Measurements from ENCODE around the gene KIAA0930. TPM values are rescaled to one million over a fixed set of nuclear protein-coding genes. Genes with fewer than 3 reads are reported as not detected.

KIAA0930 gene
- total RNA-seq, 1 donor from 2014 or later = 63.4 TPM

DNA sequence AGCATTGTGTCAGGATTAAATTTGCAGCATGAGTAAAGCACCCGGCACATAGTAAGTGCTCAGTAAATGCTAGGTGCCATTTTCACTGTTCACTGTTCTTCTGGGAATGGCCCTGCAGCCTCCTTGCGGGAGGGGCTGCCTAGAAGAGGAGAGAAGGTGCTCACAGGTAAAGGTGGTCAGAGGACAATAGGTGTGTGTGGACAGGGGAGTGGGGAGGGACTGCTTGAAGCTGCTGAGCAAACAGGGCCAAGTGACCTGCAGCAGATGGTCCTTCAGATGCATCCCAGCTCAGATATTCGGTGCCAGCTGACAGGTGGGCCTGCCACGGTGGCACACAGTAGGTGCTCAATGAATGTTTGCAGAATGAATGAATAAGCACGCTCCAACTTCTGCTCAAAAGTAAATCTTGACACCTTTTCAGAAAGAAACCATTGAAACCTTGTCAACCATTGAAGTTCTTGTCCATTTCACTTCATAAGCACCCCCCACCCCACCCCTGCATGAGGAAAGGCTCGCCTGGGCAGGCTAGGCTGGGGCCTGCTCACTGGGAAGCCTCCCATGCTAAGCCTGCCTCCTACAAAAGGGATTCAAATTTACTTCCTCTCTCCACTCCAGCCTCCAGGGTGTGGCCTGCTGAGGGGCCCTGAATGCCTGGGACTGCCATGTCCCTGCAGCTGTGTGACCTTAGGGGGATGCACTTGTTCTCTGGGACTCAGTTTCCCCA is 1.6 kb downstream of the KIAA0930 start:
- DNase-seq (ENCODE audit: extremely low read depth, low read depth, low spot score) = no peak

DNA sequence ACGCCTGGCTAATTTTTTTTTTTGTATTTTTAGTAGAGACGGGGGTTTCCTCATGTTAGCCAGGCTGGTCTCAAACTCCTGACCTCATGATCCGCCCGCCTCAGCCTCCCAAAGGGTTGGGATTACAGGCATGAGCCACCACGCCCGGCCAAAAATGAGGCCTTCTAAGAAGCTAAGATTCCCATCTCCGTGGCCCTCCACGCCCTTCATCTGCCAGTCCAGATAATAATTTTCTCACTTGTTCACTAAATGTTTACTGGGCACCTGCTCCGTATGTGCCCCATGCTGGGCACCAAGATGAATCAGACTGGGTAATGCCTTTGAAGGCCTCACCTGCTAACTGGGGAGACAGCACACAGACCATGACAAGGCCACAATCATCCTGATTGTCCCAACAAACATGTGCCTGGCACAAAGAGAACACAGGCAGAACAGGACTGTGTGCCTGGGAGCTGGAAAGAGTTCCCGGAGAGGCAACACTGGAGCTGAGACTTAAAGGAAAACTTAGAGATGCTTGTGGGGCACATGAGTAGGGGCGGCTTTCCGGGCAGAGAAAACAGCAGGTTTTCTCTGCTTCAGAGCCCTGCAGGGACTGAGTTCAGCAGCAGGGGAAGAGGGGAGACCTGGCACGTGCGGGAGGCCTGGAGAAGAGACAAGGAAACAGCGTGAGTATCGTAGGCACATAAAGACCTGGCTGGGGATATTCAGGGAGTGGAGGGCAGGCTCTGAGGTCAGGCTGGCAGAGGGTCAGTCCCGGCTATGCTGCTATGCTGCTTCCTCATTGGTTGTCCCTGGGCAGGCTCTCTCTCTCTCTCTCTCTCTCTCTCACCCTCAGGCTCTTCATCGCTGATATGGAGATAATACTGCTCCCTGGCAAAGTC is 2.4 kb downstream of the KIAA0930 start:
- DNase-seq (ENCODE audit: extremely low read depth, low read depth, low spot score) = no peak

DNA sequence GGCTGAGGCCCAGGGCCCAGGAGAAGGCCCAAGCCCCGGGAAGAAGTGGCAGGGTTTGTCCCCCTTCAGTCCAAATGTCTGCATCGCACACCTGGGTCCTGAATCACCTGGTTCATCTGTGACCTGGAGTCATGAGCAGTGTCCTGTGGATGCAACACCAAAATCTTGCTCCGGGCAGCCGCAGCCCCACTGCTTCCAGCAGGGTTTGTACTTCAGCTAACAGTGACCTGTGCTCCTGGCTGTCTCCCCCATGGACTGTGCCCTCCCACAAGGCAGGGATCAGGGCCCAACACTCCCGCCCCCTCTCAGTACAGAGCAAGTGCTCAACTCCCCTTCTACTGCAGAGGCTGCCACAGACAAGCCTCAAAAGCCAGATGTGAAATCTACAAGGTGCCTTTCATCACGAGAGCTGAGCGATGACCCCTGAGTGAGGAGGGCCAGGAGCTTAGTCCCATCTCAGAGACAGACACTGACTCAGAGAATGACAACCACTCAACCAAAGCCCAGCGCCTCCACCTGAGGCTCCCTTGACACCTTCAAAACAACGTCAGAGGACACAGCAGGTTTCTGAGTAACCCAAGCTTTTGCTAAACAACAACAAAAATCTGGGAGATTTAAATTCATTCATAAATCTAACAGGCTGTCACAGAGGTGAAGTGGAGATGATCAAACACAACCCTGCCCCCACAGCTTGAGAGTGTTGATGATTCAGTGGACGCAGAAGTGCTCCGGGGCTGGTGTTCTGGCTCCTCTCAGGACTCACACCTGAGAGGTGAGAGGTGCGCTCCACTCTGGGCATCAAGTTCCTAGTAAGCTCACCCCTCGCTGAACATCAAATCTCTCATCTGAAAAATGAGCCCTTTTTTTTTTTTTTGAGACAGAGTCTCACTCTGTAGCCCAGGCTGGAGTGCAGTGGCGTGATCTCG is 3.4 kb downstream of the KIAA0930 start:
- DNase-seq (ENCODE audit: extremely low read depth, low read depth, low spot score) = no peak

DNA sequence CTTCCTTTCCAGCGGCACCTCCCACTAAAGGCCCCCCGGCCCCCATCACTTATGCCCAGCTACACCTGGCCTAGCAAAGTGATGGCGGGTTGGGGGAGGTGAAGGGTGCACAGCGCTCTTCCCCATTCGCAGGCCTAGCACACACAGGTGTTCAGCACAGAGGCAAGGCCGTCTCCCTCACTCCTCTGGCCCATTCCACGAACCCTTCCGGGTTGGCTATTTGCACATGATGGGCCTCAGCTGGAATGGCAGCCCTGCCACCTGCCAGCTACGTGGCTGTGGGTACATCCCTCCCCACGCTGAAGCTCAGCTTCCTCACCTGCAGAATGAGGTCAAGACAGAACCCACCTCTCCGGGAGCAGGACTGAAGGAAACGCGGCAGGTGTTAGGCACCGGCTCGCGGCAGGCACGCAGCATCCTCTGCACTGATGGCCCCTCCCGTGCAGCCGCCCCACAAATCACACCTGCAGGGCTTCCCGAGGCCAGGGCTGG is 4.8 kb downstream of the KIAA0930 start:
- DNase-seq (ENCODE audit: extremely low read depth, low read depth, low spot score) = no peak

DNA sequence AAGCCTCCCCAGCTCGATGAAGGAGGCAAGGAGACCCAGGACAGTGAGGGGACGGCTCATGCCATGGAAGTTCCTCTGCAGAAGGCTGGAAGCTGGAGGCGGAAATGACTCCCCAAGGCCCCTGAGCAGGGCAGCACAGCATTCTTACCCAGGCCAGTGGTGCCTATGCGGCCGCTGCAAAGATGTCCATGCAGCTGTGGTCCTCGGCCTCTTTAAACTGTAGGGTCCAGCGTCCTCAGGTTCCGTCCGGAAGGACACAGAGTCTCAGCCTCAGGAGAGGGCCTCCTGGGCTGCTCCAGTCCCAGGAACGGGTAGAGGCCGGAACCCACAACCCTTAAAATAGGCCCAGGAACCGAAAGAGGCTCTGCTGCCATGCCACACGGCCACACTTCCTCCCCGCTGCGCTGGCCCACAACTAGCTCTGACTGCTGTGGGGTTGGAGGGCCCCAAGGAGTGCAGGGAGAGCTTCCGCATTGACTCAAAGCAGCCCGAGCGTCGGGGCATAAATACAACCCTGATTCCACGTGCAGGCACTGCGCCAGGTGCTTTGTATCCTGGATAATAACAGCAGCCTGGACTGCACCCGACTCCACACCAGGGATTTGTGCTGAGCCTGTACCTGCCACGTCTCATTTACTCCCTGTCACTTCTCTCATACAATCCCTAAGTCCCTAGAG is 5.5 kb downstream of the KIAA0930 start:
- DNase-seq (ENCODE audit: extremely low read depth, low read depth, low spot score) = no peak

DNA sequence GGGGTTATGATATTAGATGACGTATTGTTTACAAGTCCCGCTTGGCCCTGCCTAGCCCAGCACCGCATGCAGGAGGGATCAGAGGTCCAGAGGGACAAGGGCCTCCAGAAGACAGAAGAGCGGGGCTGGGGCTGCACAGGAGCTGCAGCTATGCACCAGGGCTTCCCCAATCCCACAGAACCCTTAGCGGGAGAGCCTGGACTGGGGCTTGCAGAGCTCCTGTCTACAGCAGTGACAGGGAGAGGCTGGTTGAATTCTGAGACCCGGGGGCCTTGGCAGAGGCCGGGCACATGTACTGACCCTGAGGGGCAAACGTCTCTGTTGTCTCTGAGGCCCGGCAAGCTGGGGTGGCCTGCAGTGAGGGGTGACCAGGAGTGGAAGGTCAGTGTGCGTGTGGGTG is 6.9 kb downstream of the KIAA0930 start:
- DNase-seq (ENCODE audit: extremely low read depth, low read depth, low spot score) = no peak

DNA sequence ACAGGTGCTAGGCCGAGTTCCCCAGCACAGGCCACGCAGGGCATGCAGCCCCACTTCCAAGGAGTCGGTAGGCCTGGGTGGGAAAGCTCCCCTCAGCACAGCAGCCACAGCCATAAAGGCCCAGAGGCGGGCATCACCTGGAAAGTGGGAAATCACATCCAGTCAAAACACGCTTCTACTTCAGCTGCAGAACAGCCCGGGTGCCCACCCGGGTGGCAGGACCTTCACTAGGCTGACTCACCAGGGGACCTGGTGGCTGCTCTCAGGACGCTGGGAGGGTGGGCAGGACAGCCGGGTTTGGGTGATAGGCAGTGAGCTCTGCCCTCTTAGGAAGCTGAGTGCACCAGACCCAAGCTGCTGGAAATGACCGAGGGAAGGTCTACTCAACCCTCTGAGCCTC is 7.3 kb downstream of the KIAA0930 start:
- DNase-seq (ENCODE audit: extremely low read depth, low read depth, low spot score) = no peak

DNA sequence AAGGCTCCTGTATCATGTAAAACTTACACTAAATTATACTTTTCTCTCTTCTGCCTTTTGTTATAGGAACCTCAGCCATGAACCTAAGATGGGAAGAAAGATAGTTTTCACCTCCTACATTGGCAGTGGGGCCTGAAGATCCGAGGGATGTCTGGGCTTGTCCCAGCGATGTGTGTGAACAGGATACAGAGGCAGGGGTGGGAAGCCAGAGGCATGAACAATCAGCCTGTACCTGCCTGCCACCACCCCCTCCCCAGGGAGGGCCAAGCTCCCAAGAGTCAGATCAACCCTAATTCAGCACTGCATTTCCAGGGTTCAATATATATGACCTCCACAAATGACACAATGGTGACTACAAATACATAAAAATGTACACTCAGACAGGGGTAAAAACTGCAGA is 9.4 kb downstream of the KIAA0930 start:
- no peak for DNase-seq (ENCODE audit: extremely low read depth, low read depth, low spot score)

DNA sequence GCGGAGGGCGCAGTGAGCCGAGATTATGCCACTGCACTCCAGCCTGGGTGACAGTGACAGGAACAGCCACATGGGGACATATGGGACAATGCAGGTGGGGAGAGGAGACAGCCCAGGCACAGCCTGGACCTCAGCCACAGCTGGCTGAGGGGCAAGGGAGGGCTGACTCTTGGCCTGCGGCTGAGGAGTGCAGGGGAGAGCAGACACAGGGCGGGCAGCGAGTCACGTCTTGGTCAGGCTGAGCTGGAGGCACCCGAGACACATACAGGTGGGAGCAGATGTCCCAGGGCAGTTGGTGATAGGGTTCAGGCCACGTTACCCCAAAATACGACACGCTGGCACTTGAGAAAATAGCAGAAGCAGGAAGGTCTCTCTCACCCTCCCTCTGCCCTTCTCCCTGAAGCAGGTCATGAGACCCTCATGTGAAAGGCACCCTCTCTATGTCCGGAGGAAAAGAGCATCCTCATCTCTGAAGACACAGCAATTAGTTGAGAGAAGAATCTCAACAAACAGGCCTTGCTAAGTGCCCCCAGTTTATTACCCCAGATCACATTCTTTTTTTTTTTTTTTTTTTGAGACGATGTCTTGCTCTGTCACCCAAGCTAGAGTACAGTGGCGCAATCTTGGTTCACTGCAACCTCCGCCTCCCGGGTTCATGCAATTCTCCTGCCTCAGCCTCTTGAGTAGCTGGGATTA is 10.5 kb downstream of the KIAA0930 start:
- DNase-seq (ENCODE audit: extremely low read depth, low read depth, low spot score) = no peak

DNA sequence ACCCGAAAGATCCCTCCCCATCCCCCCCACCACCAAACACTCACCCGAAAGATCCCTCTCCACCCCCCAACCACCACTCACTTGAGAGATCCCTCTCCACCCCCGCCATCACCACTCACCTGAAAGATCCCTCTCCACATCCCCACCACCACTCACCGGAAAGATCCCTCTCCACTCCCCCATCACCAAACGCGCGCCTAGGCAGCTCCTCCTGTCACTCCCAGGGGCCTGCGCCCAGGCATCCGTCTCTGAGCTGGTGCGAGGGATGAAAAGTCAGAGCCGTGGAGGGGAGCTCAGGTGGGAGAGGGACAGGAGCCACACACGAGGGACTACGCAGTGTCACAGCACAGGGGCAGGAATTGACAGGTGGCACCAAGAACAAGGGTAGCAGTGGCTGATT is 11.5 kb downstream of the KIAA0930 start:
- no peak for DNase-seq (ENCODE audit: extremely low read depth, low read depth, low spot score)

DNA sequence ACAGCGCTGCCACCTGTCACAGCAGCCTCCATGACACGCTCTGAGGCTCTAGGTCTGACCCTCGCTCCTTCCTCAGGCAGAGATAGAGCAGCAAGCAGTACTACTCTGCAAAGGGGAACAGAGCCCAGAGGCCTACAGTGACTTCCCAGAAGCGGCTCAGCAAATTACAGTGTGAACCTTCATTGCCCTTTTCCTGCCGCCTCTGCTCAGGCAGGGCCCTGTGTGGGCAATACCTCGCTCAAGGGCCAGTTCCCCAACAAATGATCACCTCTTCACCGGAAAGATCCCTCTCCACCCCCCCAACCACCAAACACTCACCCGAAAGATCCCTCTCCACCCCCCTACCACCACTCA is 12.3 kb downstream of the KIAA0930 start:
- no peak for DNase-seq (ENCODE audit: extremely low read depth, low read depth, low spot score)

DNA sequence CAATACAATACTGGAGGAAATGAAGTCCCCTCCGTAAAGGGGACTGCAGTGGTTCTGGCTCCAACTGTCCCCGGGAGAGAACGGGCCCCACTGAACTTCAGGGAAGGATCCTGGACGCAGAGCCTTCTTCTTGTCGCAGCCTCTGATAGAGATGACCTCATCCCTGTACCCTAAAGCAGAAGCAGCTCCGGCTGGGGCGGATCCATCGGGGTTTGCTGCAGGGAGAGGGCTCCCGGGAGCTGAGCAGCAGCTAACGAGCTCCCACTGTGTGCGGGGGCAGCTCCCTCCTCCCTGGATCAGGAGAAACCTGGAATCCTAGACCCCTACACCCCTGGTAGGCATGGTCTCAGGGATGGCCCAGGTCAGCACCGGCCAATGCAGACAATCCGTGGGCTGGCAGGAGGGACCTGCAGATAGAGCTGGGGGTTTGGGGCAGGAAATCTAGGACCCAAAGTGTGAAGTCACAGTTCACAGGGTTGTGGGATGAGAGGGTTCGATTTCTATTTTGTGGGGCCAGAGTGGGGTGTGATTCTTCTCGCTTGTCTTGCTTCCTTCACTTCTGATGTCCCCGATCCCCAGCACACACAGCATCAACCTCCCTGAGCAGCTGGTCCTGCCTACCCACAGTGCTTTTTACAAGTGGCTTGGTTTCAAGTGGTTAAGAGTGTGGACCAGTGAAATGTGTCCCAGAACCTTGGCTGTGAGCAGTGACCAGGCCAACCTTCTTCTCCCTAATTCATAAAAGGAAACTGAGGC is 12.9 kb downstream of the KIAA0930 start:
- no peak for DNase-seq (ENCODE audit: extremely low read depth, low read depth, low spot score)

DNA sequence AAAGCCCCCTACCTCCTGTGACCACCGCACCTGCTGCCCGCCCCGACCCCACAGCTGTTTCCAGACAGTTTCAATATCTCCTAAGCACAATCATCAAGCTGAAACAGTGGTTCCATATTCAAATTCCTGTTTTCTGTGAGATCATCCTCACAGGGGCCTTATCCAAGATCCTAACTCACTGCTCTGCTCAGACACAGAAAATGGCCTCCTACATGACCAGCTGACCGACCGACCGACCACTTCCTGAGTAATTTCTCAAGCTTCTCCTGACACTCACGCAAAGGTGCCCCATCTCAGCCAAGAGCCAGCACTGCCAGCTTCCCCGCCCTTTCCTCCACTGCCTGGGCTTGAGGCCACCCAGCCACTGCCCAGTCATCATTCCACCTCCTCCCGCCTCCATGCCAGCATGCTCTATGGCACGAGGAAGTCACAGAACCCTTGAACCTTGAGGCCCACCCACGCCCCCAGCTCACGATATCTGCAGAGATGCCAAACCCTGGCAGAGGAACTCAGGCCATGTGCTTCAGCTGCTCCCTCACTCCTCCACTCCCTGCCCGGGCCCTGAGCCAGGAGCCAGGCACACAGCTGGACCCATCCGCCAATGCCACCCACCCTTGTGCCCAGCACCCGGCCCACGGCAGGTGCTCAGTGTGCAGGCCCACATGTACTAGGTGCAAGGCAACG is 14.0 kb downstream of the KIAA0930 start:
- DNase-seq (ENCODE audit: extremely low read depth, low read depth, low spot score) = no peak

DNA sequence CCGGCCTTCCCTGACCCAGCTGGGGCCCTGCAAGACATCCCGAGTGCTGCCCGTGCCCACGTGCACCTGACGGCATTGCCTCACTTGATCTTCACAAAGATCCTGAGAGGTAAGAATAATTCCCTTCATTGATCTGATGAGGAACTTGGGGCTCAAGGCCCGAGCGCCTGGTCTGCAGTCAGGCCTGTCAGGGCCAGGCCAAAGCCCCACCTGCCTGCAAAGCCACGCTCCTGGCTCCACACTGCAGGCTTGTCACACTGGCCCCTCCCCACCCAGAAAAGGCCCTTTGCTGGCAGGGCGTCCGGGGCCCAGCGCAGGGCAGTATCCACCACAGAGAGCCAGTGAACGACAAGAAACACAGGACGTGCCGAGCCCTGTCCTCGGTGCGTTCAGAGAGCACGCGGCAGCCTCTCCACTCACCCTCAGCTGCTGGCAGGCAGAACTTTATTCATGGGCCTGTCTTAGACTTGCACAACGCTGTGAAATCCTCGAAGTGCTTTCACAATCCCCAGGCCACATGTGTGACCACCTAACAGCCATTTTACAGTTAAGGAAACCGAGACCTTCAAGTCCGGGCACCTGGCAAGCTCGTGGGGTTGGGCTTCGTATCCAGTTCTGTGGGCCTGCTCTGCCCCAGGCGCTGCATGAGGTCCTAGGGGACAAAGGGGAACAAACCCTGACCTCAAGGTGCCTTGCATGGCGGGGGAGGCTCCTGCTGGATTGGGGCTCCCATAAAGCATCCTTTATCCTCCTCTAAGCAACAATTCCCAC is 14.8 kb downstream of the KIAA0930 start:
- no peak for DNase-seq (ENCODE audit: extremely low read depth, low read depth, low spot score)

DNA sequence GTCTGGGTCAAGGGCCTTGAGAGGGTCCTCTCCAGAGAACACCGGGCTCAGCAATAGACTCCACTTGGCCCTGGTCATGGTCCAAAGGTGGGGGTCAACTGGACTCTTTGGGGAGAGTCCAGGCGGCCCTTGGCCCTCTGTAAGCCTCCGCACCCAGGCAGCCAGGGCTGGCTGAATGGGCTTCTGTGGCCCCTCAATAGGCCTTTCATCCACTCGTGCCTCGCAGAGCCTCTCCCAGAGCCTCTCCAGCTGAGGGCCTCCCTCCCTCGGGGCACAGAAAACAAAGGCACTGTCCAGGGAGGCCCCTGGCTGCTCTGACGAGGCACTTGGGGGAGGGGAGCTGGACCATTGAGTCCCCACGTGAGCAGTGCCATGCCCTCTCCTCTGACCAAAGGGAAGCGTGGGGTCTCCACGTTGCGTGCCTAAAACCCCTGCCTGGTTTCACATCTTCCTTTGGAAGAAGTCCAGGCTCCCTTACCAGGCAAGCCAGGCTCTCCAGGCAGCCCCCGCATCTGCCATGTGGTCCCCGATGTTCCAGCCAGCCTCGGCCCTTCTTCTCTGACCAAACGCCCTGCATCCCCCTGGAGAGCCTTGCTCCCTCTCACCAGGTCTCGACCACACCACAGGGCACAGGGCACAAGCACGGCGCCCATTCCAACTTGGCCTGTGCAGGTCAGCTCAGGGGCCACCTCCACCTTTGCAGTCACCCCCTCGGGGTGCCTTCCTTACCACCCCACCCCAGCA is 15.5 kb downstream of the KIAA0930 start:
- DNase-seq (ENCODE audit: extremely low read depth, low read depth, low spot score) = no peak

DNA sequence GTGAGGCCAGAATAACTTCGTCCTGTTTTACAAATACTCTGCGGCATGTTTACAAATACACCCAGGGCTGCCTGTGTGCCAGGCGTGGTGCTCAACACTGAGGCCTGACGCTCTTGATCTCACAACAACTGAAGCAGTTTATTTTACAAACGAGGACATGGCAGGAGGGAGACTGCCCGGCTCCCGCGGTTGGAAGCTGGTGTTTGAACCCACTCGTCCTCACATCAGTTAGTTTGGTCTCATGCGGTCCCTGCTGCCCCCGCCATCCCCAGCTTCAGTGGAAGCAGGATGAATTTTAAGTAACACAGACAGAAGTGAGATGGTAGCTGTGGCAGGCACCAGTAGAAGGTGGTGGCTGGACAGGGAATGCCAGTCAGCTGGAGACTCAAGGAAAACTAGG is 16.4 kb downstream of the KIAA0930 start:
- no peak for DNase-seq (ENCODE audit: extremely low read depth, low read depth, low spot score)
